ENCODE results near the gene TM4SF18.
"Not testable (repeated sequence)": the region's sequence is repeated elsewhere in the genome, so short reads cannot be mapped to it uniquely, and the experiment has no call there.

- not testable (repeated sequence) for TF ChIP-seq EZH2 (IDR thresholded peaks at IDR 0.05); POLR2AphosphoS5 (IDR thresholded peaks at IDR 0.05; ENCODE audit: borderline replicate concordance, low read depth, low read length)
Observed at GRCh38 chr3:149337486-149337885, 4.0 kb upstream of the TM4SF18 start.
